GM19035 (cell line): ENCODE measurements around the gene KRT16.
"Not testable (repeated sequence)": the region's sequence is repeated elsewhere in the genome, so short reads cannot be mapped to it uniquely, and the experiment has no call there.

Source experiments
- ATAC-seq: cut with Tn5 transposase; IDR thresholded peaks from one replicate; pipeline ENCODE4 v1.9.1; 2021; ENCODE audit not compliant: unreplicated experiment

KRT16 gene

GRCh38 chr17:41617136-41617535, 4.6 kb upstream of the KRT16 start:
- no peak for ATAC-seq

- ATAC-seq = not testable (repeated sequence)
These were observed 3.9 kb upstream of the KRT16 start for GRCh38 chr17:41616486-41616885.

GRCh38 chr17:41615454-41615853, 2.9 kb upstream of the KRT16 start:
- no peak for ATAC-seq

- ATAC-seq = not testable (repeated sequence)
These were observed 2.2 kb upstream of the KRT16 start for GRCh38 chr17:41614767-41615166.

- no peak for ATAC-seq
These were observed 1.5 kb upstream of the KRT16 start for GRCh38 chr17:41614098-41614497.

GRCh38 chr17:41613277-41614082, 913 bp upstream of the KRT16 start:
- ATAC-seq = no peak

GRCh38 chr17:41610965-41611640, 1.5 kb downstream of the KRT16 start:
- no peak for ATAC-seq

- ATAC-seq = not testable (repeated sequence)
These were observed 2.5 kb downstream of the KRT16 start for GRCh38 chr17:41610061-41610517.

GRCh38 chr17:41606930-41607329, 5.6 kb downstream of the KRT16 start:
- ATAC-seq = not testable (repeated sequence)

- no peak for ATAC-seq
These were observed 10.0 kb downstream of the KRT16 start for GRCh38 chr17:41602524-41602923.

- ATAC-seq = no peak
These were observed 12.2 kb downstream of the KRT16 start for GRCh38 chr17:41600318-41600717.

GRCh38 chr17:41599680-41600079, 12.9 kb downstream of the KRT16 start:
- no peak for ATAC-seq

GRCh38 chr17:41595585-41595984, 17.0 kb downstream of the KRT16 start:
- ATAC-seq = no peak

- ATAC-seq = no peak
These were observed 18.1 kb downstream of the KRT16 start for GRCh38 chr17:41594363-41594915.

- ATAC-seq = no peak
These were observed 19.1 kb downstream of the KRT16 start for GRCh38 chr17:41593306-41593981.

- ATAC-seq = no peak
These were observed 19.8 kb downstream of the KRT16 start for GRCh38 chr17:41592601-41593305.

- ATAC-seq = no peak
These were observed 23.3 kb downstream of the KRT16 start for GRCh38 chr17:41589301-41589700.

- no peak for ATAC-seq
These were observed 24.3 kb downstream of the KRT16 start for GRCh38 chr17:41588126-41588810.

GRCh38 chr17:41586863-41587495, 25.6 kb downstream of the KRT16 start, which contains the start of gene KRT14:
Gene KRT14, minus strand, starts transcription at chr17:41586895. Its CDS starts 61 bp downstream, at chr17:41586834.
- ATAC-seq = no peak
